Measurements from ENCODE around the gene CLOCK. TPM values are rescaled to one million over a fixed set of nuclear protein-coding genes. Genes with fewer than 3 reads are reported as not detected.
"Not testable (repeated sequence)": the region's sequence is repeated elsewhere in the genome, so short reads cannot be mapped to it uniquely, and the experiment has no call there.

Gene CLOCK
- total RNA-seq, 1 donor from 2014 or later = 13.6 TPM

DNA sequence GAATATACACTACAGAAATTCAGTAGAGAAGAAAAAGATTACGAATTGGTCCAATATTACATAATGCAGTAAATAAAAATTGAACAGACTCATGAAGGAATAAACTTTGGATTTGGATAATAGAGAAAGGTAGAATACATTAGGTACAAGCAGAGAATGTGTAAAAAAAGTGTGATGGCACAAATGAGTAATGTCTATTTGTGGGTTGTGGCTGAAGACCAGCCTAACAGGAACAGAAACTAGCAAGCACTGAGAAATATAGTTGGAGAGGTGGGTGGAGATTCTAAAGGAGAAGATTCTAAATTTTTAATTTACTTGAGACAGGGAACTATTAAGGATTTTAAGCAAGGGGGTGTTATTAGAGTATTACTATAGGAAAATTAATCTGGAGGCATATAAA lies 15.2 kb upstream of the CLOCK start:
- H3K9ac ChIP-seq (ENCODE audit: low read depth in 1 of 3, low read length in 3 of 3) = no peak overlapping the region
- H3K4me1 ChIP-seq (ENCODE audit: control insufficient read depth in 3 of 3, insufficient read depth in 3 of 3, low read length in 3 of 3) = no peaks in the 10 kb centered on the region
- H3K27ac ChIP-seq (ENCODE audit: low read depth, low read length) = no peak overlapping the region
- H3K9me3 ChIP-seq (ENCODE audit: control insufficient read depth in 3 of 3, low read length in 3 of 3) = no peaks in the 10 kb centered on the region
- no peak overlapping the region for H3K4me3 ChIP-seq (ENCODE audit: low read length in 3 of 3)
- H3K36me3 ChIP-seq (ENCODE audit: control insufficient read depth in 3 of 3, insufficient read depth in 3 of 3, low read length in 3 of 3) = no peaks in the 10 kb centered on the region
- H3K27me3 ChIP-seq (ENCODE audit: control insufficient read depth in 3 of 3, insufficient read depth in 3 of 3, low read length in 3 of 3) = peaks cover 0 to 3% (median 0%) of the 10 kb centered on the region in 3 donors

DNA sequence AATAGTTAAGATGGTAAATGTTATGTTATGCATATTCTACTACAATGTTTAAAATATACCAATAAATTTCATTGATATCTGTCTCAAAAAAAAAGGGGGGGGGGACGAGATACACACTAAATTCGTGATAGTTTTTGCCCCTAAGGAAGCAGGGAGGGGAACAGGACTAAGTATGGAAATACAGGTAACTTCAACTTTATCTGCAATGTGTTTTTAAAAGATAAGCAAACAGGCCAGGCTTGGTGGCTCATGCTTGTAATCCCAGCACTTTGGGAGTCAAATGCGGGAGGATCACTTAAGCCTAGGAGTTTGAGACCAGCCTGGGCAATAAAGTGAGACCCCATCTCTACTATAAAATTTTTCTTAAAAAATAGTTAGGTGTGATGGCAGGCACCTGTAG lies 13.4 kb upstream of the CLOCK start:
- Histone ChIP-seq H3K27ac (ENCODE audit: low read depth, low read length) (no peak overlapping the region), H3K4me3 (ENCODE audit: low read length in 3 of 3) (no peak overlapping the region)

DNA sequence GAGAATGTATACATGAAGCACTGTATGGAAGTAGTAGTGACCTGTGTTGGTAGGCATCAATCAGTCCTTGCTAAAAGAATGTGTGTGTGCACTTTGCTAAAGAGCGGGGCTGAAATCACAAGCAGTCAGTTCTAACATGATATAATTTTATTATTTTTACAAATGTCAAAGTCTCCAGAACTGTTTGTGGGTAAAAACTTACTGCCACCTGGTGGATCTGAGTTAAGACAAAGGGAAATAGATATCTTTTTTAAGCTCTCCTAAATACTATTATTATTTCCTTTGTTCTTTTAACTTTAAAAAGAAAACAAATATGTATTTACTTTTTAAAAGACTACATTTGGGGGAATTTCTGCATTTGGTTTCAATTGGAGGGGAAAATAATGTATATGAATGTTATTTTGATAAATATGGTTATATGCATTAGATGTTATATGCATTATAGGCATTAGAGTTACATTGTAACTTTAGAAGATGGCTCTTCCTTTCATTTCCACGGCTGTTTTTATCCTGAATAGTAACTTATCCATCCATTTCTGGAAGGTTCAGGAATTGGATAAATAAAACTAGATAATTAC lies 7.8 kb upstream of the CLOCK start:
- Histone ChIP-seq H3K4me3 (ENCODE audit: low read length in 3 of 3) (no peak overlapping the region), H3K4me1 (ENCODE audit: control insufficient read depth in 3 of 3, insufficient read depth in 3 of 3, low read length in 3 of 3) (peaks cover 0 to 12% (median 5%) of the 10 kb centered on the region in 3 donors), H3K27ac (ENCODE audit: low read depth, low read length) (no peak overlapping the region), H3K9me3 (ENCODE audit: control insufficient read depth in 3 of 3, low read length in 3 of 3) (no peaks in the 10 kb centered on the region), H3K9ac (ENCODE audit: low read depth in 1 of 3, low read length in 3 of 3) (no peak overlapping the region), H3K36me3 (ENCODE audit: control insufficient read depth in 3 of 3, insufficient read depth in 3 of 3, low read length in 3 of 3) (no peaks in the 10 kb centered on the region), H3K27me3 (ENCODE audit: control insufficient read depth in 3 of 3, insufficient read depth in 3 of 3, low read length in 3 of 3) (peaks cover 0 to 3% (median 0%) of the 10 kb centered on the region in 3 donors)

More for the DNA sequence above, 13.4 kb upstream of the CLOCK start:
- Histone ChIP-seq H3K27me3 (ENCODE audit: control insufficient read depth in 3 of 3, insufficient read depth in 3 of 3, low read length in 3 of 3) (peaks cover 0 to 3% (median 0%) of the 10 kb centered on the region in 3 donors), H3K36me3 (ENCODE audit: control insufficient read depth in 3 of 3, insufficient read depth in 3 of 3, low read length in 3 of 3) (no peaks in the 10 kb centered on the region), H3K9ac (ENCODE audit: low read depth in 1 of 3, low read length in 3 of 3) (no peak overlapping the region), H3K4me1 (ENCODE audit: control insufficient read depth in 3 of 3, insufficient read depth in 3 of 3, low read length in 3 of 3) (no peaks in the 10 kb centered on the region), H3K9me3 (ENCODE audit: control insufficient read depth in 3 of 3, low read length in 3 of 3) (no peaks in the 10 kb centered on the region)

DNA sequence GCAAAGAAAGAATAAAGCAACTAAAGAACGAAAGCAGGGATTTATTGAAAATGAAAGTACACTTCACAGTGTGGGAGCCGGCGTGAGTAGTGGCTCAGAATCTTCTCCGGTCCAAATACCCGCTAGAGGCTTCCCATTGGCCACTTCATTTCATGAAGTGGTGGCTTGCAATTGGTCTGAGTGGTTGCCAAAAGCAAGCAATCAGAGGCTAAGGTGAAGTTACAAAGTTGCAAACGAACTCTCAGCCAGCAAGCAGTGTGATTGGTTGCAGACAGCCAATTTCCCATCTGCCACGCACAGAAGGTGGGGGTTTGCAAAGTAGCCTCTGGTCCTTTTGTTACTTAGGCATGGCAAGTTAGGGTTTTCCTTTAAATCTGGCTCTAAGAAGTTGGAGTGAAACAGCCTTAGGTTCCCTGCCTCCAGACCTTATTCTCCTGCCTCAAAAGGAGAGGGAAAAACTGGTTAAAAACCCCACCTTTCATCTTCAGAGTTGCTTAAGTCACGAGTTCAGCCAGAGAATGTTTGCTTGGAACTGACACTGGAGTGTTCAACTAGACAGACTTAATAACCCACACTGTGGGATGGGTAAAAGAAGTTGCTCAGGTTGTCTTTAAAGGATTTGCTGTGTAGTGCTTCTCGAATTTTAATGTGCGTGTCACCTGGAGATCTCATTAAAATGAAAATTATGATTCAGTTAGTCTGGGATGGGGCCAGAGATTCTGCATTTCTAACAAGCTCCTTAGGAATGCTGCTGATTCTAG lies 6.9 kb upstream of the CLOCK start:
- H3K4me3 ChIP-seq (ENCODE audit: low read length in 3 of 3) = peak overlapping the region; percentile 50 to 62 (median 57)
- no peaks in the 10 kb centered on the region for H3K36me3 ChIP-seq (ENCODE audit: control insufficient read depth in 3 of 3, insufficient read depth in 3 of 3, low read length in 3 of 3)
- peaks cover 0 to 12% (median 5%) of the 10 kb centered on the region in 3 donors for H3K4me1 ChIP-seq (ENCODE audit: control insufficient read depth in 3 of 3, insufficient read depth in 3 of 3, low read length in 3 of 3)
- peak overlapping the region in 1 of 3 donors; percentile 8 for H3K9ac ChIP-seq (ENCODE audit: low read depth in 1 of 3, low read length in 3 of 3)
- no peaks in the 10 kb centered on the region for H3K9me3 ChIP-seq (ENCODE audit: control insufficient read depth in 3 of 3, low read length in 3 of 3)
- H3K27ac ChIP-seq (ENCODE audit: low read depth, low read length) = no peak overlapping the region
- peaks cover 0 to 3% (median 0%) of the 10 kb centered on the region in 3 donors for H3K27me3 ChIP-seq (ENCODE audit: control insufficient read depth in 3 of 3, insufficient read depth in 3 of 3, low read length in 3 of 3)

DNA sequence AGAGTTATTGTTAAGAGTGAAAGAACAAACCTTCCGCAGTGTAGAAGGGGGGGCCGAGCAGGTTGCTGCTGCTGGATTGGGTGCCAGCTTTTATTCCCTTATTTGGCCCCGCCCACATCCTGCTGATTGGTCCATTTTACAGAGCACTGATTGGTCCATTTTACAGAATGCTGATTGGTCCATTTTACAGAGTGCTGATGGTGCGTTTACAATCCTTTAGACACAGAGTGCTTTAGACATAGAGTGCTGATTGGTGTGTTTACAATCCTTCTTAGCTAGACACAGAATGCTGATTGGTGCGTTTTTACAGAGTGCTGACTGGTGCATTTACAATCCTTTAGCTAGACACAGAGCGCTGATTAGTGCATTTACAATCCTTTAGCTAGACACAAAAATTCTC lies 5.3 kb upstream of the CLOCK start:
- H3K4me3 ChIP-seq (ENCODE audit: low read length in 3 of 3); H3K9ac ChIP-seq (ENCODE audit: low read depth in 1 of 3, low read length in 3 of 3); H3K27ac ChIP-seq (ENCODE audit: low read depth, low read length); H3K36me3 ChIP-seq (ENCODE audit: control insufficient read depth in 3 of 3, insufficient read depth in 3 of 3, low read length in 3 of 3); H3K9me3 ChIP-seq (ENCODE audit: control insufficient read depth in 3 of 3, low read length in 3 of 3); H3K27me3 ChIP-seq (ENCODE audit: control insufficient read depth in 3 of 3, insufficient read depth in 3 of 3, low read length in 3 of 3): not testable (repeated sequence)
- peaks cover 4 to 19% (median 16%) of the 10 kb centered on the region in 3 donors for H3K4me1 ChIP-seq (ENCODE audit: control insufficient read depth in 3 of 3, insufficient read depth in 3 of 3, low read length in 3 of 3)

DNA sequence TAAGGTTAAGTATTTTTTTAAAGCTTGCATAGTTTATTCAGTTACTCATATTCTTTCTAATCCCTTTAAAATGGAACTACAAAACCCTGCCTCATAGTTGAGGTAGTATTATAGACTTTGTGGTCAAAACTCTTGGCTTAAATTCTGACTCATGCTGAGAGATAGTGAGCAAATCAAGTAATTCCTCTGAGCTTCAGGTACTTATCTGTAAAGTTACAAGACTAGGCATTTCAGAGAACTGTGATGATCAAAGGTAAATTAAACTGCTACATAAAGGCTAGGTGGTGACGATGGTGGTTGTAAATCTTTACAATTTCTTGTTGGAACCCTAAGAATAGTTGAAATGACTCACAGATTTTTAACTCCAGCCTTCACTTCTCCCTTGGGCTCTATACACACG lies 3.2 kb upstream of the CLOCK start:
- Histone ChIP-seq H3K27ac (ENCODE audit: low read depth, low read length) (no peak overlapping the region), H3K9me3 (ENCODE audit: control insufficient read depth in 3 of 3, low read length in 3 of 3) (no peaks in the 10 kb centered on the region), H3K4me3 (ENCODE audit: low read length in 3 of 3) (no peak overlapping the region), H3K9ac (ENCODE audit: low read depth in 1 of 3, low read length in 3 of 3) (no peak overlapping the region), H3K36me3 (ENCODE audit: control insufficient read depth in 3 of 3, insufficient read depth in 3 of 3, low read length in 3 of 3) (no peaks in the 10 kb centered on the region), H3K4me1 (ENCODE audit: control insufficient read depth in 3 of 3, insufficient read depth in 3 of 3, low read length in 3 of 3) (peaks cover 9 to 25% (median 16%) of the 10 kb centered on the region in 3 donors), H3K27me3 (ENCODE audit: control insufficient read depth in 3 of 3, insufficient read depth in 3 of 3, low read length in 3 of 3) (no peaks in the 10 kb centered on the region)

DNA sequence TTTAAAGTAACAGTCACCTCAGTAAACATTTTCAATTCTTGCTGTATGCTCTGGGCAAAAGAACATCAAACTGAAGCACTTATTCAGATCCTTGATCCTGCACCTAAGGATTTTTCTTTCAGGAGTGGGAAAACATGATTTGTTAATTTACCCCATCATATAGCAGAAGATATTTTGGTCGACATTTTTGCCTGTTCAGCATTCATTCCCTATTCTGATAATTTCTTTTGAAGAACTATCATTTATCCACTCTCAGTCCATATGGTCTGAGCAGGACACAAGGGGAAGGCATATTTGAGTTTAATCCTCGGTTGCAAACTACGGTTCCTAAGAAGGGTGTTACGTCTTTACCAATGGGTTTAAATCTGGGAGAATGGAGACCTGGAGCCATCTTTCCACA lies 1.2 kb upstream of the CLOCK start:
- Histone ChIP-seq H3K27me3 (ENCODE audit: control insufficient read depth in 3 of 3, insufficient read depth in 3 of 3, low read length in 3 of 3) (no peaks in the 10 kb centered on the region), H3K36me3 (ENCODE audit: control insufficient read depth in 3 of 3, insufficient read depth in 3 of 3, low read length in 3 of 3) (no peaks in the 10 kb centered on the region), H3K4me1 (ENCODE audit: control insufficient read depth in 3 of 3, insufficient read depth in 3 of 3, low read length in 3 of 3) (peaks cover 9 to 17% (median 14%) of the 10 kb centered on the region in 3 donors), H3K9me3 (ENCODE audit: control insufficient read depth in 3 of 3, low read length in 3 of 3) (no peaks in the 10 kb centered on the region), H3K9ac (ENCODE audit: low read depth in 1 of 3, low read length in 3 of 3) (no peak overlapping the region), H3K27ac (ENCODE audit: low read depth, low read length) (no peak overlapping the region), H3K4me3 (ENCODE audit: low read length in 3 of 3) (peak overlapping the region in 2 of 3 donors; percentile 87 to 95)

DNA sequence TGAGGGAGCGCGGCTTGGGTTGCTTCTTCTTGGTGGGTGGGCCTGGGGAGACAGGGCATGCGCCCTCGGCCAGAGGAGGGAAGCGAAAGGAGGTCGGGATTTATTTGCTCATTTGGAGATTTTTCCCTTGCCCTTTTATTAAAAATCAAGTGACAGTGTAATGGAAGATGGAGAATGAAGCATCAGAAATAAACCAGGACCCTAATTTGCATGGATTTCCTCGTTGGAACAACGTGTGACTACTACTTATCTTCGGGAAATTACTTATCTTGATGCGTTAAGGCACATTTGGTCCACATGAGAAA lies 709 bp upstream of the CLOCK start:
- peaks cover 9 to 15% (median 14%) of the 10 kb centered on the region in 3 donors for H3K4me1 ChIP-seq (ENCODE audit: control insufficient read depth in 3 of 3, insufficient read depth in 3 of 3, low read length in 3 of 3)
- peak overlapping the region; percentile 86 to 95 (median 87) for H3K4me3 ChIP-seq (ENCODE audit: low read length in 3 of 3)
- no peaks in the 10 kb centered on the region for H3K36me3 ChIP-seq (ENCODE audit: control insufficient read depth in 3 of 3, insufficient read depth in 3 of 3, low read length in 3 of 3)
- H3K9me3 ChIP-seq (ENCODE audit: control insufficient read depth in 3 of 3, low read length in 3 of 3) = no peaks in the 10 kb centered on the region
- H3K27ac ChIP-seq (ENCODE audit: low read depth, low read length) = peak overlapping the region; percentile 95
- peak overlapping the region; percentile 81 to 89 (median 85) for H3K9ac ChIP-seq (ENCODE audit: low read depth in 1 of 3, low read length in 3 of 3)
- H3K27me3 ChIP-seq (ENCODE audit: control insufficient read depth in 3 of 3, insufficient read depth in 3 of 3, low read length in 3 of 3) = no peaks in the 10 kb centered on the region

DNA sequence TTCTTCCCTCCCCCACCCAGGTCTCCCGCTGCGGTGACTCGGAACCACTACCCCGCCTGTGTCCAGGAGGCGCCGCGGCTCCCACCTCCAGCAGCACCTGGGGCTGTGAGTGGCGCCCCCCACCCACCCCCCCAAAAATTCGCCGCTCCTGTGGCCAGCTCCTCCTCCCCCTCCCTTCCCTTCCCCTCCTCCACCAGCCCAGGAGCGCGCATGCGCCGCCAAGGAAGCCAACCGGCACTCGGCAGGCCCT lies 278 bp downstream of the CLOCK start:
- Histone ChIP-seq H3K9ac (ENCODE audit: low read depth in 1 of 3, low read length in 3 of 3) (peak overlapping the region; percentile 81 to 89 (median 85)), H3K4me1 (ENCODE audit: control insufficient read depth in 3 of 3, insufficient read depth in 3 of 3, low read length in 3 of 3) (peaks cover 9 to 15% (median 14%) of the 10 kb centered on the region in 3 donors), H3K9me3 (ENCODE audit: control insufficient read depth in 3 of 3, low read length in 3 of 3) (no peaks in the 10 kb centered on the region), H3K27me3 (ENCODE audit: control insufficient read depth in 3 of 3, insufficient read depth in 3 of 3, low read length in 3 of 3) (no peaks in the 10 kb centered on the region), H3K27ac (ENCODE audit: low read depth, low read length) (peak overlapping the region; percentile 95), H3K36me3 (ENCODE audit: control insufficient read depth in 3 of 3, insufficient read depth in 3 of 3, low read length in 3 of 3) (no peaks in the 10 kb centered on the region), H3K4me3 (ENCODE audit: low read length in 3 of 3) (peak overlapping the region; percentile 86 to 95 (median 93))

DNA sequence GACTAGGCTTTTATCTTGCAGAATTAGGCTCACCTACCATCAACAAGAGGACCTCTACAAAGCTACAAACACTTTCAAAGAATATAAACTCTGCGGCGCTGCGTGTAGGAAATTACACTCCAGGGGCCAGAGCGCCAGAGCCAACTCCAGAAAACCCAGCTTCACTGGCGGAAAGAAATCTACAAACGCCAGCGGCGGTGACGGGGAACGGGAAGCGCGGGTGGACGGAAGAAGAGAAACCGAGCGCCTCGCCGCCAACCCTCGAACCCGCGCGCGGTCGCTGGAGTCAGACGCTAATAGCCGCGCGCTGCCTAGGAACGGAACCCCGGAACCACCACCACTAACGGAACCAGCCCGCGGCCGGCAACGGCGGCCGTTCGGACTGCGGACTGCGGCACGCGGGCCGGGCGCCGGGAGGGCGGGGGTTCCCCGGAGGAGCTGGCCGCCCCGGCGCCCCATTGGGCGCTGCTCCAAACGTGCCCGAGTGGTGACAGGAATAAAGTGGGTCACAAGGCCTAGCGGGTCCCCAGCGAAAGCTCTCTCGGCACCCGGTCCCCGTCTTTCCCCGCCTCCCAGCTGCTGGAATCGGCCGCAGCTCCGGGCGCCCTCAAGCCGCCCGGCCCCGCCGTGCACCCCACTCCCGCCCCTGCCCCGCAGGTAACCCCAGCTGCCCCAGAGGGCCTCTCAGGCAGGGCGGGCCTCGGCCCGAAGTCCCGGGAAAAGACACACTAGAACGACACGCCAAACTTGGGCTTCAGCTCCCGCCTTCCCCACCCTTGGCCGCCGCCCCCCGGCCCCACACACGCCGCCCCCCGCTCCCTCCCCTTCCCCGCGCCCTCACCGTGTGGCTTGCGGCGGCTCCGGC lies 836 bp downstream of the CLOCK start:
- no peaks in the 10 kb centered on the region for H3K36me3 ChIP-seq (ENCODE audit: control insufficient read depth in 3 of 3, insufficient read depth in 3 of 3, low read length in 3 of 3)
- no peaks in the 10 kb centered on the region for H3K9me3 ChIP-seq (ENCODE audit: control insufficient read depth in 3 of 3, low read length in 3 of 3)
- H3K4me3 ChIP-seq (ENCODE audit: low read length in 3 of 3) = peak overlapping the region; percentile 86 to 95 (median 93)
- H3K9ac ChIP-seq (ENCODE audit: low read depth in 1 of 3, low read length in 3 of 3) = peak overlapping the region; percentile 79 to 85 (median 85)
- no peaks in the 10 kb centered on the region for H3K27me3 ChIP-seq (ENCODE audit: control insufficient read depth in 3 of 3, insufficient read depth in 3 of 3, low read length in 3 of 3)
- peaks cover 9 to 15% (median 14%) of the 10 kb centered on the region in 3 donors for H3K4me1 ChIP-seq (ENCODE audit: control insufficient read depth in 3 of 3, insufficient read depth in 3 of 3, low read length in 3 of 3)
- peak overlapping the region; percentile 95 for H3K27ac ChIP-seq (ENCODE audit: low read depth, low read length)

Measured in skeletal muscle tissue (tissue), 4 donors.